RWPE2 (cell line): ENCODE results near the gene NTNG2.

Experiments
- ATAC-seq: fragments of 200-7000 bp; cut with Tn5 transposase; 3 replicates; pipeline ENCODE4 v1.9.1; 2021; ENCODE audit warnings: low read depth
- DNase-seq: peaks from one replicate; pipeline ENCODE4 v3.0.0-alpha.2; 2020; ENCODE audit warnings: low spot score
- H3K27ac ChIP-seq: fragments of 450-650 bp; 2 replicates; pipeline ENCODE4 v1.5.1; 2017; ENCODE audit warnings: mild to moderate bottlenecking; ENCODE audit not compliant: poor library complexity, severe bottlenecking
- H3K27me3 ChIP-seq: fragments of 250-450 bp; sonication (Bioruptor Pico); 2 replicates; pipeline ENCODE4 v1.5.1; 2021; ENCODE audit warnings: mild to moderate bottlenecking, moderate library complexity; ENCODE audit not compliant: insufficient read depth, poor library complexity, severe bottlenecking
- H3K36me3 ChIP-seq: fragments of 250-450 bp; sonication (Bioruptor Pico); 2 replicates; pipeline ENCODE4 v1.5.1; 2020; ENCODE audit warnings: low read depth, mild to moderate bottlenecking, moderate library complexity
- H3K4me1 ChIP-seq: fragments of 250-450 bp; sonication (Bioruptor Pico); 2 replicates; pipeline ENCODE4 v1.5.1; 2021; ENCODE audit warnings: mild to moderate bottlenecking, moderate library complexity; ENCODE audit not compliant: insufficient read depth, poor library complexity, severe bottlenecking
- H3K4me3 ChIP-seq: fragments of 250-450 bp; sonication (Bioruptor Pico); 2 replicates; pipeline ENCODE4 v1.5.1; 2021; ENCODE audit warnings: mild to moderate bottlenecking, moderate library complexity; ENCODE audit not compliant: severe bottlenecking
- H3K9me3 ChIP-seq: fragments of 250-450 bp; sonication (Bioruptor Pico); 2 replicates; pipeline ENCODE4 v1.5.1; 2021; ENCODE audit warnings: mild to moderate bottlenecking, moderate library complexity; ENCODE audit not compliant: severe bottlenecking
- TF ChIP-seq, protein P1 (sequence below): fragments of 450-650 bp; IDR thresholded peaks from one replicate; pipeline ENCODE4 v1.5.1; 2017; ENCODE audit warnings: mild to moderate bottlenecking, moderate library complexity; ENCODE audit not compliant: poor library complexity, severe bottlenecking

NTNG2 gene

DNA sequence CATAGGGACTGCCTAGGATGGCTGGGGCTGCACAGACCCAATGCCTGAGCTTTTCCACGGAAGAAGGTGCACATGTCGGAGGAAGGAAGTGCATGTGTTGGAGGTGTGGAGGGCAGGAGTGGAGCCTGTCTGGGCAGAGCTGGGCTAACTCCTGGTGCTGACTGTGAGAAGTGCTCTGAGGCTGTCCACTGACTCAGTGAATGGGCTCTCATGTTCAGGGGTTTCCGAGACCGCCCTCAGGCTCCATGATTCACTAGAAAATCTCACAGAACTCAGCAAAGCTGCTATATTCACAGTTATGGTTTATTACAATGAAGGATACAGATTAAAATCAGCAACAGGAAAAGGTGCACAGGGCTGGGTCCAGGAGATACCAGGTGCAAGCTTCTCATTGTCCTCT, 37.2 kb downstream of the NTNG2 start:
- peaks cover 7% of the 10 kb centered on the region for H3K27me3 ChIP-seq
- H3K4me1 ChIP-seq, result no peaks in the 10 kb centered on the region
- no peak overlapping the region for H3K4me3 ChIP-seq
- H3K27ac ChIP-seq, result no peak overlapping the region
- TF ChIP-seq, protein P1, sequence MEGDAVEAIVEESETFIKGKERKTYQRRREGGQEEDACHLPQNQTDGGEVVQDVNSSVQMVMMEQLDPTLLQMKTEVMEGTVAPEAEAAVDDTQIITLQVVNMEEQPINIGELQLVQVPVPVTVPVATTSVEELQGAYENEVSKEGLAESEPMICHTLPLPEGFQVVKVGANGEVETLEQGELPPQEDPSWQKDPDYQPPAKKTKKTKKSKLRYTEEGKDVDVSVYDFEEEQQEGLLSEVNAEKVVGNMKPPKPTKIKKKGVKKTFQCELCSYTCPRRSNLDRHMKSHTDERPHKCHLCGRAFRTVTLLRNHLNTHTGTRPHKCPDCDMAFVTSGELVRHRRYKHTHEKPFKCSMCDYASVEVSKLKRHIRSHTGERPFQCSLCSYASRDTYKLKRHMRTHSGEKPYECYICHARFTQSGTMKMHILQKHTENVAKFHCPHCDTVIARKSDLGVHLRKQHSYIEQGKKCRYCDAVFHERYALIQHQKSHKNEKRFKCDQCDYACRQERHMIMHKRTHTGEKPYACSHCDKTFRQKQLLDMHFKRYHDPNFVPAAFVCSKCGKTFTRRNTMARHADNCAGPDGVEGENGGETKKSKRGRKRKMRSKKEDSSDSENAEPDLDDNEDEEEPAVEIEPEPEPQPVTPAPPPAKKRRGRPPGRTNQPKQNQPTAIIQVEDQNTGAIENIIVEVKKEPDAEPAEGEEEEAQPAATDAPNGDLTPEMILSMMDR, result no peak
- no peaks in the 10 kb centered on the region for H3K36me3 ChIP-seq
- DNase-seq, result no peak
- no peak for ATAC-seq
- H3K9me3 ChIP-seq, result no peaks in the 10 kb centered on the region

DNA sequence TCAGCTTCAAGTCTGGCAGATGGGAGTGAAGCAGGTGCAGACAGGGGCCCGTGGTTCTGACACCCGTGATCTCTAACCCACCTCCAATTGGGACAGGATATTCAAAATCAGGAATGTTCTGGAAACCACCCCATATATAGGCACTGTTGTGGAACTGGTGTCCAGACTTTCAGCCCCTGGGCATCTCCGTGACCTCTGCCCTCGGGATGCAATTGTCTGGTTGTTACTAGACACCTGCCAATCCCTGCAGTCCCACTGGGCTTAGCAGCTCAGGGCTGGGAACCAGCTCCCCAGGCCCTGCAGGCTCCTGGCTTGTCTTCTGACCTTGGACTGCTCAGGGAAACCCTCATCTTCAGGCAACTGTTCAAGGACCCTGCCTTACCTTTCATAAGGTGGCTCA, 38.8 kb downstream of the NTNG2 start:
- no peak for ATAC-seq
- no peak overlapping the region for H3K27ac ChIP-seq
- no peaks in the 10 kb centered on the region for H3K4me1 ChIP-seq
- TF ChIP-seq, protein P1, result no peak
- no peak overlapping the region for H3K4me3 ChIP-seq
- no peaks in the 10 kb centered on the region for H3K9me3 ChIP-seq
- H3K36me3 ChIP-seq, result no peaks in the 10 kb centered on the region
- H3K27me3 ChIP-seq, result peaks cover 7% of the 10 kb centered on the region
- DNase-seq, result no peak

DNA sequence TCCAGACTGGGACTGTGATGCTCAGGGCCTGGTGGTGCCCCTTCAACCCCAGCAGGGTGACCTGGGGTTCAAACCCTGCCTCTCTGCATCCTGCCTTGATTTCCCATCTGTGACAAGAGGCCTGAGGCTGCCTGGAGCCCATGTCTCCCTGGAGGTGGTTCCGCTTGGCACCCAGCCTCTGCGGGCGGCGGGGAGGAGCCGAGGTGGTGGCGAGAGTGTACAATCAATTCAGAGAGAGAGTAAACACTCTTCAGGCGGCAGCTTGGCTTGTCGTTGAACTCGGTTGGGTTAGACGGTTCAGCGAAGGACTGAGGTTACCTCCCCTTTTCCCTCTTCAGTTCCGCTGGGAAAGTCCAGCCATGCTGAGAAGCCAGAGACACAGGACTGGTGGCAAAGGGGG, 39.3 kb downstream of the NTNG2 start:
- Histone ChIP-seq H3K36me3 (no peaks in the 10 kb centered on the region), H3K27me3 (peaks cover 7% of the 10 kb centered on the region), H3K4me3 (no peak overlapping the region), H3K4me1 (no peaks in the 10 kb centered on the region), H3K9me3 (no peaks in the 10 kb centered on the region), H3K27ac (no peak overlapping the region)
- DNase-seq (no peak), ATAC-seq (no peak)
- TF ChIP-seq, protein P1, result no peak

DNA sequence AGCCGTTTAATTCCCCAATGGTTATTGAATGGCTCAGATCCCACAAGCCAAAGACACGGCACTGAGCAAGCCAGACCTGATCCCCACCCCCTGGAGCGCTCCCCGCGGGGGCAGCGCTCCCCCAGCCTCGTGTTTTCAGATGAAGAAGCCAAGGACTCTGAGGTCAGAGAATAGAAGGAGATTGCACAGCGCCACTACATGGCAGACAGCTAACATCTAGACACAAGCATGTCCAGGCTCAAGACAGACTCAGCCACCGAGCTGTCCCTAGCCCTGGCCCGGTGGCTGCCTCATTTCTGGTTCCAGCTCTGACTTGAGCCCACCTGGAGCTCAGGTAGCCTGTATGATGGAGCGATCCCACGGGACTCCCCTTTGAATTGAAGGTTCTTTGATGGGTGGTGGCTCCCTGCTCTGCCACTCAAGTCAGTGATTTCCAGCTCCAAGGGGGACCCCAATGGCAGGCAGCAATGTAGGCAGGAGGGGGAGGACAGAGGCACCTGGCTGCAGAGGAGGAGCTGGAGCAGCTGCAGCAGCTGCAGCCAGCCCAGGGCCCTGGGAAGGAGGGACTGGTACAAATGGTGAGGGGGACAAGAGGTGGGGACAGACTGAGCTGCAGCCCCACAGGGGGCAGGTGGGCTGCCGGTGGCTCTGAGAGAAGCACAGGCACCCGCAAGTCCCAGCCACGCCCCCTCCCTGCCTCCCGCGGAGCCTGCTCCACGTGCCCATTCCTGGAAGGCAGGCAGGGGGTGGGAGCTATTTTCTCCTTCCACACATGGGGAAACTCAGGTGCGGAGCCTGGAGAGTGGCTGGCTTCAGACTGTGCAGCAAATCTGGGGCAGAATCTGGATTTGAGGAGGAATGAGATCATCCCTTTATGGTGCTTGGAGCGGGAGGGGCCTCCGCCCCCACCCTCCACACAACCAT, 40.2 kb downstream of the NTNG2 start:
- H3K27ac ChIP-seq, result no peak overlapping the region
- peaks cover 7% of the 10 kb centered on the region for H3K27me3 ChIP-seq
- H3K4me3 ChIP-seq, result no peak overlapping the region
- DNase-seq (no peak), ATAC-seq (no peak)
- TF ChIP-seq, protein P1, result no peak
- no peaks in the 10 kb centered on the region for H3K9me3 ChIP-seq
- no peaks in the 10 kb centered on the region for H3K36me3 ChIP-seq
- H3K4me1 ChIP-seq, result no peaks in the 10 kb centered on the region

DNA sequence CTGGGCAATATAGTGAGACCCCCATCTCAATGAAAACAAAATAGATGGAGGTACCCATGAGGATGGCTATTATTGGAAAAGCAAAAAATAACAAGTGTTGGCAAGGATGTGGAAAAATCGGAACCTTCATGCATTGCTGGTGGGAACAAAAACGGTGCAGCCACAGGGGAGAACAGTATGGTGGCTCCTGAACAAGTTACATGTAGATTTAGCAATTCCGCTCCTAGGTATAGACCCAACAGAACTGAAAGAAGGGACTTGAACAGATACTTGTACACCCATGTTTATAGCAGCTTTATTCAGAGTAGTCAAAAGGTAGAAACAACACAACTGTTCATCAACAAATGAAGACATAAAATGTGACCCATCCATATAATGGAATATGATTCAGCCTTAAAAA, 43.0 kb downstream of the NTNG2 start:
- DNase-seq (no peak), ATAC-seq (no peak)
- Histone ChIP-seq H3K9me3 (no peaks in the 10 kb centered on the region), H3K36me3 (no peaks in the 10 kb centered on the region), H3K27me3 (peaks cover 7% of the 10 kb centered on the region), H3K4me1 (no peaks in the 10 kb centered on the region), H3K4me3 (no peak overlapping the region), H3K27ac (no peak overlapping the region)
- TF ChIP-seq, protein P1, result no peak
